ENCODE measurements around the gene MESD. TPM values are rescaled to one million over a fixed set of nuclear protein-coding genes. Genes with fewer than 3 reads are reported as not detected.

The MESD gene
- 11.0 and 17.3 TPM in 2 replicates for polyA plus RNA-seq (2011; rRNA removed)
- polyA minus RNA-seq (2011; rRNA and poly(A)+ RNA removed), result 4.8 and 5.2 TPM in 2 replicates

GRCh38 chr15:80989518-80990478, at the start of gene MESD:
Gene MESD, minus strand, starts transcription at chr15:80989819. Its CDS starts 28 bp downstream, at chr15:80989791.
- DNase-seq (ENCODE audit: low read depth), result peak; percentile 65
- TF ChIP-seq, protein P1, sequence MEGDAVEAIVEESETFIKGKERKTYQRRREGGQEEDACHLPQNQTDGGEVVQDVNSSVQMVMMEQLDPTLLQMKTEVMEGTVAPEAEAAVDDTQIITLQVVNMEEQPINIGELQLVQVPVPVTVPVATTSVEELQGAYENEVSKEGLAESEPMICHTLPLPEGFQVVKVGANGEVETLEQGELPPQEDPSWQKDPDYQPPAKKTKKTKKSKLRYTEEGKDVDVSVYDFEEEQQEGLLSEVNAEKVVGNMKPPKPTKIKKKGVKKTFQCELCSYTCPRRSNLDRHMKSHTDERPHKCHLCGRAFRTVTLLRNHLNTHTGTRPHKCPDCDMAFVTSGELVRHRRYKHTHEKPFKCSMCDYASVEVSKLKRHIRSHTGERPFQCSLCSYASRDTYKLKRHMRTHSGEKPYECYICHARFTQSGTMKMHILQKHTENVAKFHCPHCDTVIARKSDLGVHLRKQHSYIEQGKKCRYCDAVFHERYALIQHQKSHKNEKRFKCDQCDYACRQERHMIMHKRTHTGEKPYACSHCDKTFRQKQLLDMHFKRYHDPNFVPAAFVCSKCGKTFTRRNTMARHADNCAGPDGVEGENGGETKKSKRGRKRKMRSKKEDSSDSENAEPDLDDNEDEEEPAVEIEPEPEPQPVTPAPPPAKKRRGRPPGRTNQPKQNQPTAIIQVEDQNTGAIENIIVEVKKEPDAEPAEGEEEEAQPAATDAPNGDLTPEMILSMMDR (IDR thresholded peaks at IDR 0.05; ENCODE audit: insufficient read depth, low read depth, low read length), result no peak
- ChIA-PET POLR2A (interaction anchor here (0.6 kb wide), 2 partner anchors 9 to 280 kb away, joined by 5 to 6 read pairs; no protein-coding TSS in a partner anchor), CTCF (interaction anchor here (0.8 to 2.7 kb wide), 5 partner anchors 11 to 276 kb away, joined by 3 to 12 read pairs (median 5); partner anchors contain the start of gene TLNRD1)
- no peaks in the 10 kb centered on the region for H3K36me3 ChIP-seq (ENCODE audit: control insufficient read depth, insufficient read depth, low read length)
- no peaks in the 10 kb centered on the region for H3K27me3 ChIP-seq (ENCODE audit: control insufficient read depth, insufficient read depth, low read length)
- peak within 1 kb of the TSS; percentile 65 for H3K4me3 ChIP-seq (ENCODE audit: low read depth, low read length)

DNA sequence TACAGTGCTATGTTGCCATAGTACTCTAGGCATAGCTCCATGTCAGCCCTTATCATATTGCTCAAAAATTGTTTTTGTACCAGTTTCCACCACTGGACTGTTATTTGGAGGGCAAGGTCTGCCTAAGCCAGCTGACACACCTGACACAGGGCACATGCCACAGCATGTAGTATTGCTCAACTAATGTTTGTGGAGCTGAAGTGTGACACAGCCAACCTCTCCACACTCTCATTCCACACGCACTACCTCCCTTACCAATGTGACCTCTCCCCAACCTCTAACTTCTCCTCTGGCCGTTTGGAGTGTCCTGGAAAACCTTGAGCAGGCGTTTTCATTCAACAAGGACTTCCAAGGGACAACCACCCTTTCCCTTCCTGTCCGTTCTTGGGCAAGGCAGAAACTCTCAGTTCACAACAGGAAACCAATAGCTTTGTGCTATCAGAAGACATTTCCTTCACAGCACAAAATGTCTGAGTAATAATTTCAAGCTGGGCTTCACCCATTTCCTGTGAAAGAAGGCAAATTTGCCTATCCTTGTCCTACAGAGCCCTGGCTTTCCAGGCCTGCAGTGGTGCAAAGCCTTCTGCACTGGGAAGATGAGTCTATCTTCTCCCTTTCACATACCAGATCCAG, 49.5 kb upstream of the MESD start:
- DNase-seq (ENCODE audit: low read depth), result no peak
- Histone ChIP-seq H3K4me3 (ENCODE audit: low read depth, low read length) (no peak overlapping the region), H3K27me3 (ENCODE audit: control insufficient read depth, insufficient read depth, low read length) (no peaks in the 10 kb centered on the region), H3K36me3 (ENCODE audit: control insufficient read depth, insufficient read depth, low read length) (no peaks in the 10 kb centered on the region)
- ChIA-PET CTCF (interaction anchor here (0.6 kb wide), 1 partner anchor 9 kb away, joined by 3 read pairs; no protein-coding TSS in a partner anchor), POLR2A (no interaction called here)
- TF ChIP-seq, protein P1 (IDR thresholded peaks at IDR 0.05; ENCODE audit: insufficient read depth, low read depth, low read length), result no peak

- CTCF ChIA-PET, result interaction anchor here (1.8 kb wide), 1 partner anchor 12 kb away, joined by 4 read pairs; no protein-coding TSS in a partner anchor
- TF ChIP-seq, protein P1 (IDR thresholded peaks at IDR 0.05; ENCODE audit: insufficient read depth, low read depth, low read length), result no peak
- H3K36me3 ChIP-seq (ENCODE audit: control insufficient read depth, insufficient read depth, low read length), result no peaks in the 10 kb centered on the region
- H3K27me3 ChIP-seq (ENCODE audit: control insufficient read depth, insufficient read depth, low read length), result no peaks in the 10 kb centered on the region
- no peak for DNase-seq (ENCODE audit: low read depth)
- no peak overlapping the region for H3K4me3 ChIP-seq (ENCODE audit: low read depth, low read length)
- POLR2A ChIA-PET, result no interaction called here
These were observed 48.5 kb upstream of the MESD start for GRCh38 chr15:81037952-81038743.

DNA sequence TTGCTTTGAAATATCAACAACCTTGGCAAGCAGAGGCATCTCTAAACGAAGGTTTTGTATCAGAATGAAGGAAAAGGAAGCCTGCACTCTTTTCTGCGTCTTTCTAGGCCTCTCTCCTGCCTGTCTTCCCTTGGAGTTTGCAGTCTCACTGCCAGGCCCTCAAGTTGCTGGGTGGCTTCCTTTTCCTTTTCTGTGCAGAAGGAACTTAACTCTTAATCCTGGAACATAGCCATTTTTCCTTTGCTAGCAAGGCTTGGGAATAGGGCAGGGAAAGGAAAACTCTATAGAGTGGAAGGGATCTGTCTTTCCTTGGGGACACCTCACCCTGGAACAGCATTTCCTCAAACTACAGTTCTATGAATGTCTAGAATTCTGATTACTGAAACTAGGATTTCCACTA, 43.9 kb upstream of the MESD start:
- ChIA-PET POLR2A (no interaction called here), CTCF (interaction anchor here (1.1 to 1.2 kb wide), 2 partner anchors 9 to 10 kb away, joined by 3 read pairs; no protein-coding TSS in a partner anchor)
- Histone ChIP-seq H3K4me3 (ENCODE audit: low read depth, low read length) (no peak overlapping the region), H3K36me3 (ENCODE audit: control insufficient read depth, insufficient read depth, low read length) (no peaks in the 10 kb centered on the region), H3K27me3 (ENCODE audit: control insufficient read depth, insufficient read depth, low read length) (no peaks in the 10 kb centered on the region)
- DNase-seq (ENCODE audit: low read depth), result no peak
- TF ChIP-seq, protein P1 (IDR thresholded peaks at IDR 0.05; ENCODE audit: insufficient read depth, low read depth, low read length), result no peak

Measured in BJ (cell line).